GM12864 (cell line): ENCODE measurements around the gene FILIP1L.

Experiments used
- DNase-seq: peaks from one replicate; pipeline ENCODE4 v3.0.0-alpha.2; 2011; ENCODE audit warnings: low read depth
- H3K4me3 ChIP-seq: 2 replicates; pipeline ENCODE4 v1.5.1; 2011; ENCODE audit warnings: mild to moderate bottlenecking, low read depth, low read length, control low read depth
- CTCF ChIP-seq: IDR thresholded peaks from 2 replicates; pipeline ENCODE4 v1.5.1; 2011; ENCODE audit warnings: low read depth, mild to moderate bottlenecking, moderate library complexity, low read length, control low read depth, inconsistent platforms; ENCODE audit errors: missing control alignments

FILIP1L gene

GRCh38 chr3:99969136-99969535 is 145.2 kb downstream of the FILIP1L start:
- H3K4me3 ChIP-seq = no peak overlapping the region
- no peak for TF ChIP-seq CTCF
- no peak for DNase-seq

DNA sequence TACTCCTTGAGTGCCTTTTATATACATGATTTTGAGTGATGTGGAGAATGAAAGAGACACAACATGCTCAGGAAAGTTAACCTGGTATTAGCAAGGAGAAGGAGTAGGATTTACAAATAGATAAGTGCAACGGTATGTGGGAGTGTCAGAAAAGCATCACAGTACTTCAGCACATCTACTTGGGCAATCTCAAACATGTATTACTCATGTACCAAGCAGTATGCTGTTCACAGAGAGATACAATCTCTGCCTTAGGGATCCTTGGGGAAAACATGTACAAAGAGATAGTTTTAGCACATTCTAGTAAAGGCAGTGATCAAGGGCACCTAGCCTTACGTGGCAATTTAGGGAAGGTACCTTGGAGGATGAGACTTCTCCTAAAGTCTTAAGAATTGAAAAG is 146.5 kb downstream of the FILIP1L start:
- DNase-seq = no peak
- no peak overlapping the region for H3K4me3 ChIP-seq
- no peak for TF ChIP-seq CTCF

- TF ChIP-seq CTCF = no peak
- no peak overlapping the region for H3K4me3 ChIP-seq
- no peak for DNase-seq
Observed at GRCh38 chr3:99966662-99967416, 147.5 kb downstream of the FILIP1L start.

DNA sequence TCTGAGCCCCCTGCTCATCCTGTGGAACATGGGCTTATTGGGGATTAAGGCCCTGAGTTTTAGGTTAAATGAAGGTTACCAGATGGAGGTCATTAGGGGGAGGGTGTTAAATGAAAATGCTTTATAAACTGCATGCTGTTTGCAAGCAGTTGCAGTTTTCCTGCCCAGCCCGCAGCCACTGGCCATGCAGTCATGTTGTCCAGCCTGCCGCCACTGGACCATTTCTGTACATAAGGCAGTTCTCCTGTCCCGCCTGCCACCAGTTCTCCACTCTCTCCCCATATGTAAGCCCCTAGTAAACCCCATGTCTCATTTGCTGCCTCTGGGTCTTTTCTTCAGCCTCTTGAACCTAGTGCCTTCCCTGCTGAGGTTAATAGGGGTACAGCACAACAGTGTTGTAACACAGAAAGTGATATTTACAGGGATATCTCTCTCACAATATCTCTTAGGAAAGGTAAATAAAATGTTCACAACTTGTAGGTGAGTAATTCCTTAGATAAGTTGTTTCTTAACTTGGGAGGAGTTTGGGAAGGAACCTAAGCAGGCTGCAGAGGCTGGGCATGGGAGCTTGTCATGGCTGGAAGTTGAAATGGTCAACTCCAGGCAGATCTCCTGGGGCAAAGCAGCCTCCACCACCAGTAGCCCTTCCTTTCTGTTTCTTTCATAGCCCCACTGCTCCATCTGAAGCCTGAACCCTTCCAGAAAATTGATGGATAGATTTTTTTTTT is 148.5 kb downstream of the FILIP1L start:
- DNase-seq = no peak
- no peak for TF ChIP-seq CTCF
- no peak overlapping the region for H3K4me3 ChIP-seq

GRCh38 chr3:99965077-99965476 is 149.2 kb downstream of the FILIP1L start:
- no peak for TF ChIP-seq CTCF
- H3K4me3 ChIP-seq = no peak overlapping the region
- DNase-seq = no peak

- H3K4me3 ChIP-seq = no peak overlapping the region
- DNase-seq = no peak
- no peak for TF ChIP-seq CTCF
Observed at GRCh38 chr3:99962703-99963102, 151.6 kb downstream of the FILIP1L start.
